NCI-H748 (cell line): ENCODE results near the gene MPPED1.
A peak's percentile ranks its signal among the peaks of the same experiment; 100 is the strongest.

Experiments used
- DNase-seq: peaks from one replicate; lab custom pipeline; 2025; ENCODE audit not compliant: unreplicated experiment; lab: John Stamatoyannopoulos, UW

The MPPED1 gene

GRCh38 chr22:43392385-43392989 lies 19.3 kb upstream of the MPPED1 start:
- DNase-seq = no peak

DNA sequence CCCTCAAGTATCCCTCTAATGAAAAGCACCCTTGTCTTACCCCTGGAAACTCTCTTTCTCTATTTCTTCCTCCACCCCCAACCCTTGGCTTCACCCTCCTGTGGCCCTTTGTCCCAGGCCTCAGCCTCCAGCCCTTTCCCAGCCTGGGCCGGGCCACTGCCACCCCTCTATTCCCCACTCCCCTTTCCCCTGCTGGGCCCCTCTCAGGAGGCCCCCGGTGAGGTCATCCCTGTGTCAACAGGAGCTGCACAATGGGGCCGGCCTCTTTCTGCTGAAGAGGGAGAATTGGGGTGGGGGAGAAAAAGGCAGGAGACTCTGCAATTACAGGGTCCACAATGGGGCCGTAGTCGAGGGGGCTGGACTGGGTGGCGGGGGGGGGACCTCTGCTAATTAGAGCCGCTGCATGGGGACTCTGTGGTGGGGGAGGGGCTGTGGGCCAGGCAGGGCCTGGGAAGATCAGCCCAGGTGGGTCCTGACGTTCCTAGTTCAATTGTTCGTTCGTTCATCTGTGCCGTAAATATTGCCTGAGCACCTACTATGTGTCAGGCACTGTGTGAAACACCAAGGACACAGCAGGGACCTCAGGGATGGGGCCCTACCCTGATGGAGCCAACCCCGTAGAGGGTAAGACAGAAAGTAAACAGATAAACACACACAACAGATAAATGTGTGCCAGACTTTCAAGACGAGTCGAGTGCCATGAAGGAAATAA lies 18.5 kb upstream of the MPPED1 start:
- peak; percentile 25 for DNase-seq

- no peak for DNase-seq
Observed at GRCh38 chr22:43393844-43394474, 17.9 kb upstream of the MPPED1 start.

DNA sequence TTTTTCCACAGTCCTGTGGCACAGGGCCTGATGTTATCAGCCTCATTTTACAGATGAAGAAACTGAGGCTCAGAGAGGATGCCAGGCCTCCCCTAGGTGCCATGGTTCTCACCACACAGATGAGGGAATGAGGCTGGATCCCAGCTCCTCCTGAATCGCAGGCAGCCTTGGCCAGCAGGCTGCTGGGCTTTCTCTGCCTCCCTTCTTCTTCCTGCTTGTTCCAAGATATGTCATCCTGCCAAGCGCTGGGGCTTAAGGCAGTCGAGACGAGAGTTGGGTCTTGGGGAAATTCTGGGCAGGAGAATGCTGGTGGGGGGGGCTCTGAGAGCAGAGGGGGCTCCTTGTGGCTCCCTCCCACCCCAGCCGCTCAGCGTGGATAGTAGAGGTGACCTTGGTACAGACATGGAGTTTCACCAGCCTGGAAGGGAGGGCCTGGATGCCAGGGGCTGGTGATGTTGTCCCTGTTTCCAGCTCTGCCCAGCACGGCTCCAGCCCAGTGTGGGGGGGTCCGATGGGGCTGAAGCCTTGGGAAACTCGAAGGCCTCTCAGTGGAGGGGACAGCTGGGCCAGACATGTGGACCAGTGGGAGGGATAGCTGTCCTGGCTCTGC lies 16.6 kb upstream of the MPPED1 start:
- DNase-seq = no peak

- DNase-seq = no peak
Observed at GRCh38 chr22:43396321-43396933, 15.4 kb upstream of the MPPED1 start.

DNA sequence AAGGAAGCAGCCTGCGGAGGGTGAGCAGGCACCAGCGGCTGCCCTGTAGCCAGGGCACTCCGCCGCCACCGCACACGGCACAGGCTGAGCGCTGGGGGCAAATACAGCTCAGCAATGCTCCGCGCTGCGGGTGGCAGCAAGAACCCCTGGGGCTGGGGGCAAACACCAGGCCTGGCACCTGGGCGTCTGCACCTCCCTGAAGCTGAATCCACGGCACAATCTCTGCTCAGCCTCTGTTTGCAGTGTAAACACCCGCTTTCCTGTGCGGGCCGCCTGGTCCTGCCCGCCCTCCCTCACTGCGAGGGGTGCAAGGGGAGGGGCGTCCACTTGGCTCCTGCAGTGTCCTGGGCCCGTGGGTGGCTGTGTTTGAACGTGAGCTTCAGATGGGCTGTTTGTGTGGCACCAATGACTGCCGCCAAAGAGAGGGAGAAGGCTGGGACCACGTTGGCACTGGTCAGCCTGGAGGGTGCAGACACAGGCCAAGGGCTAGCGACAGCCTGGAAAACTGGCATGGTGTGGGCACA lies 14.8 kb upstream of the MPPED1 start:
- peak; percentile 73 for DNase-seq

DNA sequence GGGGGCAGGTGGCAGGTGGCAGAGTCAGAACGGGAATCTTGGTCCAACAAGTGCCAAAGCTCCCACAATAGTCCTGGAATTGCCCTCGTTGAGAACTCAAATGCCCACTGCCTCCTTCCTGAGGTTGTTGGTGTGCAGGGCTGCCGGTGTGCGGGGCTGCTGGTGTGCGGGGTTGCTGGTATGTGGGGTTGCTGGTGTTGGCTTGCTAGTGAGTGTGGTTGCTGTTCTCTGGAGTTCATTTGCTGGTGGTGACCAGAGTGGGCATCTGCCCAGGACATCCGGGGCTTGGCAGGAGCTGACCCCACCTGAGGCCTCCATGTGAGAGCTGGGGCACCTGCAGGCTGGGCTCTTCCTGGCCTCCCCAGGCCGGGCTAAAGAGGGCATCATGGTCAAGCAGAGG lies 14.0 kb upstream of the MPPED1 start:
- no peak for DNase-seq

DNA sequence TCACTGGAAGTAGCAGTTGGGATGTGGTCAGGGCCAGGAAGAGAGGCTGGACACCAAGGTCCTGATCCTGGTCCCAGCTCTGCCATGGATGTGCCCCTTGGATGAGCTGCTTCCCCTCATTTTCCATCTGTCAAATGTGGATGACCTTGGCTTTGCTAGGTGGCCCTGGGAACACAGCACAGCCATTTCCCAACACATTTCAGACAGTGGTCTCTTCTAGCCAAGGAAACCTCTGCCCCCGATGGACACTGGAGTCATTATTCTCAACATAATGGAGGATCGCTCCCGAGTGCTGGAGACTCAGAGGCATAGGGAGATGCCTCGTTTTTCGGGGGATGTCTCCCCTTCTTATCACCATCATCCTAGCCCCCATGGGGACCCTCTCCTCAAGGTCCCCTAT lies 13.6 kb upstream of the MPPED1 start:
- no peak for DNase-seq

DNA sequence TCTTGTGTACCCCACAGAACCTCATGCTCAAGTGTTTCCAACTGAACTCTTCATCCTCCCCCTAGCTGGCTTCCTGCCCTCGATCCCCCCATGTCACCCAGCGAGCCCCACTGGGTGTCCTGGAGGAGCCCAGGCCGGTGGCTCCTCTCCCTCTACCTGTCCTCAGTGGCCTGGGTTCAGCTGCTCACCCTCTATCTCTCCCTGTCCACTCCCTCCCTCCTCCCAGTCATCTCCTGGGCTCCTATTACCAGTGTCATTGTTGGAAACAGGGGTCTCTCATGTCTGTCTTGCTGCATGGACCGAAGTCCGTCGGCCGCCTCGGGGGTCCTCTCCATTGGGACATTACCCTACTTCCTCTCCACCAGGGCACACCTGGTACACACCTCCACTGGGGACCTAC lies 12.9 kb upstream of the MPPED1 start:
- DNase-seq = no peak

DNA sequence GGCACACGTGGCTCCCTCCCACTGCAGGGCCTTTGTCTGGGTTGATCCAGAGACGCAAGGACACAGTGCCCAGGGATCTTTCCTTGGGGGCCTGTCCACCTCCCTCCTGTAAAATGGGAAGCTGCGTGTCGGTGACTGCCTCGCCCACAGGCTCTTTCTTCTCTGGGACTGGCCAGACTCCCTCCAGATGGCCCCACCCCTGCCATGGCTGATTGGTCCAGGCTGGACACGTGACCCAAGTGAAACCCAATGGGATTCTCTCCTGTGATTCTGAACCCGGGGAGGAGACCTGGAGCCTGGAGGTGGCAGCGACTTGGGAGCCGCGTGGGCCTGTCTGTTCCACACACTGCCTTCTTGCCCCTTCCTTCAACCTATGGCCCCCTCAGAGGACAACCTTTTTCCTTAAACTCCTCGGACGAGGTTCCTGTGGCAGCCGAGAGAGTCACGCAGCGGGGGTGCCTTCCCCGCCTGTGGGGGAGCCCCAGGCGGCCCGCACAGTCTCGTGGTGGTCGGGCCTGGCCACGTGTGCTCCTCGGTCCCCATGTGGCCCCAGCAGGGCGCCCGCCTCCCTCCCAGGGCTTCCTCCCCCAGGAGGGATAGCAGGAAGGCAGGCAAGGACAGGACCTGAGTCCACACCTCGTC lies 12.4 kb upstream of the MPPED1 start:
- no peak for DNase-seq

DNA sequence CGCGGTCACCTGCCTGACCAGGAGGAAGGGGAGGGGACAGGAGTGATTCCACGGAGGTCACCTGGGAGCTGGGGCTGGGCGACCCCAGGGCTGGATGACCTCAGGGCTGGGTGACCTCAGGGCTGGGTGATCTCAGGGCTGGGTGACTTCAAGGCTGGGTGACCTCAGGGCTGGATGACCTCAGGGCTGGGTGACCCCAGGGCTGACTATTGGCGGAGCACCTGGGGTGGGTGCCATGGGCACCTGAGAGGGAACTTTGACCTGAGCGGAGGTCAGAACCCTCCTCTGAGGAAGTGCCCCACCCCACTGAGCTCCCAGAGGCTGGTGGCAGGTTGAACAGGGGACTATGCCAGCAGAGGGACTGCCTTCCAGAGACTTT lies 11.8 kb upstream of the MPPED1 start:
- no peak for DNase-seq

GRCh38 chr22:43400449-43400848 lies 11.4 kb upstream of the MPPED1 start:
- DNase-seq = no peak

DNA sequence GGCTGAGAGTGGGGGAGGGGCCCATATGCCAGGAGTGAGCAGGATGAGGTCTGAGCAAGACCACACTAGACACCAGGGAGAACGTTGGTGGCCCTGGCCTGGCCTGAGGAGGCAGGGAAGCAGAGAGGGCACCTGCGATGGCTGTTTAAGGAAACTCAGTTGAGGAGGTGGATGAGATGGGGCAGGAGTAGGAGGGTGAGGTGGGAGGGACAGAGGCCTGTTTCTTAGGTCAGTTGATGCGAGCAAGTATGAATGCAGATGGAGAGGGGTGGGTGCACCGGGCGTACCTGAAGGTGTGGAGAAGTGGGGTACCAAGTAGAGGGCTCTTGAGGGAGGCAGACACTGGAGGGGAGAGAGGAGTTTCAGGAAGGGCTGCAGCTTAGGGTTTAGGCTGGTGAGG lies 10.6 kb upstream of the MPPED1 start:
- no peak for DNase-seq

DNA sequence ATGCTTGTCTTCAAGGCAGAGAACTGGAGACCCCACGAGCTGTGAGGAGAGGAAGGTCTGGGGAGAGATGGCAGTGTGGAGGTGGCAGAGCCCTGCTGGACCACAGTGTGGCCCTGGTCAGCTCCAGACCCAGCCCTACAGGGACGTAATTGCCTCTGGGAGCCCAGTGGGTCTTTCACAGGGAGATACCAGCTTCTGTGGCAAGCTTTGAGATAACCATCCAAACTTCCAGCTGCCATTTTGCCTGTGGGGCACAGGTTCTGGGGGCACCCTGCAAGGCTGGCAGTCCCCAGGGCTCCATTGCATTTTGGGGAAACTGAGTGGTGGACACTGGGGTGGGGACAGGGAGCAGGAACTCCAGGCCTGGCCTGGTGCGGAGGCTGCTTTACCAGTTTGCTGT lies 10.2 kb upstream of the MPPED1 start:
- DNase-seq = no peak

DNA sequence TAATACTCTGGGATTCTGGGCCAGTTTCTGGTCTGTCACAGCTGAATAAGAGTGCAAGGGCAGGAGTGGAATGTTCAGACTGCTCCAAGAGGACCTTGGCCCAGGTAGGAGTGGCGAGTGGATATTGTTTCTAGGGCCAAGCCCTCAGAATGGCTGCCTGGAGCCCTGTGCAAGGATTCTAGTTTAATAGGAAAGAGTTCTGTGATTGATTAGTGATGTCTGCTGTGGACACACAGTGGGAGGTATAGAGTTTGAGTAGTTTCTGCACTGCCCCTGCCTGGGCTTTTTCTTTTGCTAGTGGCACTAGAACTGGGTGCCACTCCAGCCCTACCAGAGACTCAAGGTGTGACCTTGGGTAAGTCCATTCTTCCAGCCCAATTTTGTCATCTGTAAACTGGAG lies 9.7 kb upstream of the MPPED1 start:
- no peak for DNase-seq

- DNase-seq = peak; percentile 21
Observed at GRCh38 chr22:43404673-43405385, 7.0 kb upstream of the MPPED1 start.

- no peak for DNase-seq
Observed at GRCh38 chr22:43406186-43406790, 5.5 kb upstream of the MPPED1 start.

DNA sequence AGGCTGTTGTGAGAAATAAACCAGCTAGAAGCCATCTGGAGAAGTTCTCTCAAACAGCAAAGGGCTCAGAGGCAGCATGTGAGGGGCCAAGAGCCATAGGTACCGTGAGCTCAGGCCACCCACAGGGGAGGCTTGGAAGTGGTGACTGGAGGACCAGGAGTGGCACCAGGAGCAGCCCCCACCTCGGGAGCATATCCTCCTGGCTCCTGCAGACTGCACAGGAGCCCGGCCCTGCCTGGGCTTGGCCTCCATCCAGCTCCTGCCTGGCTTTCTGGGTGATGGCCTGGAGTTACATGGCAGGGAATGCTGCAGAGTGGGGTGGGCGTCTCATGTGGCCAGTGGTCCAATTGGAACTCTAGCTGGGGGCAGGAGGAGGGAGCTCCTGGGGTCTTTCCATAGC lies 4.2 kb upstream of the MPPED1 start:
- no peak for DNase-seq

- DNase-seq = no peak
Observed at GRCh38 chr22:43408009-43408408, 3.8 kb upstream of the MPPED1 start.

GRCh38 chr22:43409046-43409445 lies 2.8 kb upstream of the MPPED1 start:
- DNase-seq = no peak
